NB4 (cell line): ENCODE data around the gene SEPHS1.
A peak's percentile ranks its signal among the peaks of the same experiment; 100 is the strongest.

ENCODE experiments used
- DNase-seq: peaks from one replicate; pipeline ENCODE4 v3.0.0; 2010; ENCODE audit warnings: low read depth
- H3K4me3 ChIP-seq: one replicate; pipeline ENCODE4 v1.5.1; 2011; ENCODE audit warnings: mild to moderate bottlenecking, low read depth, low read length, moderate library complexity
- CTCF ChIP-seq: IDR thresholded peaks from one replicate; pipeline ENCODE4 v1.5.1; 2012; ENCODE audit warnings: low read depth, low read length
- MAX ChIP-seq: IDR thresholded peaks from 2 replicates; pipeline ENCODE4 v1.6.1; 2011; ENCODE audit warnings: low read depth, low read length
- MYC ChIP-seq: IDR thresholded peaks from 2 replicates; pipeline ENCODE4 v1.6.1; 2011; ENCODE audit warnings: low read depth, low read length
- POLR2A ChIP-seq: IDR thresholded peaks from 2 replicates; pipeline ENCODE4 v1.6.1; 2011; ENCODE audit warnings: mild to moderate bottlenecking; ENCODE audit not compliant: insufficient read length; ENCODE audit errors: extremely low read depth

SEPHS1 gene

GRCh38 chr10:13372524-13372923 is 24.4 kb upstream of the SEPHS1 start:
- DNase-seq, result no peak
- TF ChIP-seq POLR2A (no peak), CTCF (no peak), MYC (no peak), MAX (no peak)
- H3K4me3 ChIP-seq, result no peak overlapping the region

- no peak overlapping the region for H3K4me3 ChIP-seq
- DNase-seq, result peak; percentile 77
- TF ChIP-seq CTCF, result peak; percentile 81
- no peak for TF ChIP-seq MAX
Measured at GRCh38 chr10:13371897-13372470, 23.9 kb upstream of the SEPHS1 start.

DNA sequence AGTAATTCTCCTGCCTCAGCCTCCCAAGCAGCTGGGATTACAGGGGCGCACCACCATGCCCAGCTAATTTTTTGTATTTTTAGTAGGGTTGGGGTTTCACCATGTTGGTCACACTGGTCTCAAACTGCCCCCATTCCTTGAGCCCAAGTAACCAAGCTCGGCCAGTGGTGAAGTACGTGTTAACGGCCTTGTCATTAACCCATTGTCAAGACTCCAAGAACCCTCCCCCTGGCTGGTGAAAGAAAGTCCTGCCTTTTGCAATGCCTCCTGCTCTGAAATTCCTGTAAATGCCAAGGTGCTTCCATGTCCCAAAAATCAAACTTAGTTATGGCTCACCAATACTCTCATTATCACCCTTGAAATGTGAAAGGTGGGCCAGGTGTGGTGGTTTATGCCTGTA is 18.8 kb upstream of the SEPHS1 start:
- DNase-seq, result no peak
- no peak for TF ChIP-seq MYC
- TF ChIP-seq CTCF, result no peak
- no peak for TF ChIP-seq POLR2A
- TF ChIP-seq MAX, result no peak
- H3K4me3 ChIP-seq, result no peak overlapping the region

DNA sequence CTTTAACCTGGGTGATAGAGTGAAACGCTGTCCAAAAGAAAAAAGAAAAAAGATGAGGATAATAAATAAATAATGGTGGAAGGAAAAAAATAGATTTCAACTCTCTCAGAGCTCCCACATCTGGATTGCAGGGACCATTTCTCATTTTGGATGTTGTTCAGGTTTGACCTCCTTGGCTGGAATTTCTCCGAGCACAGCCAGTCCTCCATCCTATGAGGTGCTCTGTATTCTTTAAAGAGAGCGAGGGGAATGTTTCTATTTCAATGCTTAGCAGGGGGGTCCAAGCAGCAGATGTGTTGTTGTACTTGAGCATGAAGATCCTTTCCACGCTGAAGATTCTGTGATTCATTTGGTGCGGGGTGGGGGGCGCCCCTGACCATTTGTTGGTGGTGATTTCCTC is 17.7 kb upstream of the SEPHS1 start:
- H3K4me3 ChIP-seq, result no peak overlapping the region
- TF ChIP-seq CTCF (no peak), POLR2A (no peak), MAX (no peak), MYC (no peak)
- DNase-seq, result no peak

- DNase-seq, result no peak
- TF ChIP-seq CTCF (no peak), MYC (no peak)
- no peak overlapping the region for H3K4me3 ChIP-seq
Measured at GRCh38 chr10:13365243-13365642, 17.1 kb upstream of the SEPHS1 start.

GRCh38 chr10:13360587-13360986 is 12.5 kb upstream of the SEPHS1 start:
- TF ChIP-seq MAX (no peak), CTCF (no peak), POLR2A (no peak), MYC (no peak)
- no peak overlapping the region for H3K4me3 ChIP-seq
- no peak for DNase-seq
